GM21723 (cell line): ENCODE results near the gene IMPDH2.
"Not testable (repeated sequence)": the region's sequence is repeated elsewhere in the genome, so short reads cannot be mapped to it uniquely, and the experiment has no call there.

Experiments used
- ATAC-seq: cut with Tn5 transposase; IDR thresholded peaks from one replicate; pipeline ENCODE4 v1.9.1; 2021; ENCODE audit warnings: mild to moderate bottlenecking, moderate library complexity; ENCODE audit not compliant: unreplicated experiment

The IMPDH2 gene

DNA sequence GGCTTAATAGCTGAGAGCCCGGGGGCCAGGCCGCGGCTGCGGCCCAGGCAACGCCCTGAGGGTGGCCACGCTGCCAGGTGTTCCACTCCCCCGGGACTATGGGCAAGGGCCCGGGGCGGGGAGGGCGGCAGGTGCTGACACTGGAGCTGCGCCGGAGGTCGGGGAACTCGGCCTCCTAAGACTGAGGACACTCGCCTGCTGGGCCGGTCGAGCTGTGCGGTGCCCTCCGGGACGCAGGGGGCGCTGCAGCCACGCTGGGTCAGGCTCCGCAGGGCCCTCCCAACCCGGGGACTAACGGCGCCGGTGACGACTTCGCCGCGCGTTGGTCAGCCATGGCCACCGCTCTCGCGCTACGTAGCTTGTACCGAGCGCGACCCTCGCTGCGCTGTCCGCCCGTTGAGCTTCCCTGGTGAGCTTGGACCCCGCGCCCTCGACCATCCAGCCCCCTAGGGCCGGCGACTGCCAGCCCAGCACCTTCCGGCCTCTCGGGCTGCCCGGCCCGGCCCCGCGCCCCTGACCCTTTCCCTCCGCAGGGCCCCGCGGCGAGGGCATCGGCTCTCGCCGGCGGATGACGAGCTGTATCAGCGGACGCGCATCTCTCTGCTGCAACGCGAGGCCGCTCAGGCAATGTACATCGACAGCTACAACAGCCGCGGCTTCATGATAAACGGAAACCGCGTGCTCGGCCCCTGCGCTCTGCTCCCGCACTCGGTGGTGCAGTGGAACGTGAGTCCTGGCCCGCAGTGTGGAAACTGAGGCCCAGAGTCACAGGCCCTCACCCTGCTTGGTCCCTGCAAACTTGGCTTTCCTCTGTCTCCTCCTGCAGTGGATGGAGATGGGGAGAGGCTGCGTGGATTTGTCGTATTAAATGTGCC lies 7.1 kb downstream of the IMPDH2 start, which contains the start of gene NDUFAF3:
Gene NDUFAF3 (plus strand): TSS at position 309 of the 875 bp plus-strand sequence. CDS start 24 bp downstream, at position 333.
- peak; percentile 58 for ATAC-seq

GRCh38 chr3:49021213-49021812 lies 7.9 kb downstream of the IMPDH2 start:
- ATAC-seq = peak; percentile 56

- peak; percentile 2 for ATAC-seq
These were observed 8.6 kb downstream of the IMPDH2 start for GRCh38 chr3:49020330-49021212.

GRCh38 chr3:49019941-49020329 lies 9.3 kb downstream of the IMPDH2 start:
- no peak for ATAC-seq

DNA sequence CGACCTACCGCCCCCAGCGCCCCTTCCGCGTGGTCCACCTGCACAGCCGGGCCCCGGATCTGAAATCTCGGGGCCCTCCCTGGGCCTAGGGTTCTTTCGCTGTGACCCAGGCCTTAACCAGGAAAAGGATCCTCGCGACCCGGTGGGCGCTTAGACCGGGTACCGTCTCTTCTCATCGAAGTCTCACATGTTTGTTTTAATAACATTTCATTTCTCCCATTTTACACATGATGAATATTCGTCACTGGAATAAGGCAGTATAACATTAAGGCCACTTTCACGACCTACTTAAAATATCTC lies 10.5 kb downstream of the IMPDH2 start:
- ATAC-seq = no peak

DNA sequence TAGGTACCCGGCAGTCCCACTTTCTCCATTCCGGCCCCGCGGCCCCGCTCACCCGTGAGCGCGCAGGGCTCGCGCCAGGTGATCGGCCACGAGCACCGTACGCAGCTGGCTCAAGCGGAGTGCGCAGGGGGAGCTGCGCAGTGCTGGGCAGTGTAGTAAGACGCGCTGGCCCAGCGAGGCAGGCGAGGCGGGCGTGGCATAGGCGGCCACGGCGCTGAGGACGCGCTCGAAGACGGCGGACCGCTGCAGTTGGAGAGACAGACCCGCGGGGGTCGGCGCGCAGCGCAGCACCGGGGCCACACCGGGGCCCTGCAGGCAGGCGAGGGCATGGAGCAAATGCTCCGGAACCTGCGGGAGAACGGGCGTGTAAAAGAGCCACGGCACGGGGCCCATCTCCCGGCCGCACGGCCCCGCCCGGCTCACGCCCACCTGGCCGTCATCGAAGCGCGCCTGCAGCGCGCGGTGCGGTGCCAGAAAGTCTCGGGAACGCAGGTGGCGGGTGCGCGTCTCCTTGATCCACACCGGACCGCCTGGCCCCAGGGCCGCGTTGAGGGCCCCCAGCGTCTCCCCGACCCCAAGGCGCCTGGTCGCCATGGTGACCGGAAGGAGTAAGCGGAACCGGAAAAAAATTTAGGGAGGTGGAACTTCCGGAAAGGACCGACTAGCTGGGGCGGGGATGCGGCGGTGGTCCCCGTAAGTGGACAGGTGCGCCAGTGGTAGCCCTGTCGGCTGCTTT lies 11.1 kb downstream of the IMPDH2 start, which contains the start of gene DALRD3:
Gene DALRD3 (minus strand): TSS at position 610 of the 736 bp plus-strand sequence. CDS start 16 bp downstream, at position 594.
- ATAC-seq = no peak

GRCh38 chr3:49017229-49017970 lies 11.8 kb downstream of the IMPDH2 start:
- ATAC-seq = no peak

- no peak for ATAC-seq
These were observed 12.6 kb downstream of the IMPDH2 start for GRCh38 chr3:49016414-49017228.

GRCh38 chr3:49015765-49016164 lies 13.4 kb downstream of the IMPDH2 start:
- no peak for ATAC-seq

GRCh38 chr3:49015072-49015471 lies 14.1 kb downstream of the IMPDH2 start:
- no peak for ATAC-seq

DNA sequence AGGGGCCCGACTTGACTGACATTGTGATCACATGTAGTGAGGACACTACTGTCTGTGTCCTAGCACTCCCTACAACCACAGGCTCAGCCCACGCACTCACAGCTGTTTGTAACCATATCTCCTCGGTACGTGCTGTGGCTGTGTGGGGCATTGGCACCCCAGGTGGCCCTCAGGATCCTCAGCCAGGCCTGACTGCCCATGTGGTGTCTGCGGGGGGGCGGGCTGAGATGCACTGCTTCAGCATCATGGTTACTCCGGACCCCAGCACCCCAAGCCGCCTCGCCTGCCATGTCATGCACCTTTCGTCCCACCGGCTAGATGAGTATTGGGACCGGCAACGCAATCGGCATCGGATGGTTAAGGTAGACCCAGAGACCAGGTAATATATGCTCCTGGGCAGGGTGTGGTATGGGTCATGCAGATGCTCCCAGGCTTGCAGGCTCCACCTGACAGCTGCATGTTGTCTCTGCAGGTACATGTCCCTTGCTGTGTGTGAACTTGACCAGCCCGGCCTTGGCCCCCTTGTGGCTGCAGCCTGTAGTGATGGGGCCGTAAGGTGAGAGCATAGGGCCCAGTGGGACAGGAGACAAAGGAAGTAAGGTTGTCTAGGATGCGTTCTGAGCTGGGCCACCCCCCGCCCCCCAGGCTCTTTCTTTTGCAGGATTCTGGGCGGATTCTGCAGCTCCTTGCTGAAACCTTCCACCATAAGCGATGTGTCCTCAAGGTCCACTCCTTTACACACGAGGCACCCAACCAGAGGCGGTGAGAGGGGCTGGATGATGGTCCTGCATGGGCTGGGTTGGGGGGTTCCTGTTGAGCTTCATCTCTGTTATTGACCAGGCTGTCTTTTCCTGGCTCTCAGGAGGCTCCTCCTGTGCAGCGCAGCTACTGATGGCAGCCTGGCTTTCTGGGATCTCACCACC lies 15.2 kb downstream of the IMPDH2 start:
- no peak for ATAC-seq

- no peak for ATAC-seq
These were observed 16.0 kb downstream of the IMPDH2 start for GRCh38 chr3:49013113-49013737.

GRCh38 chr3:49012441-49013017 lies 16.7 kb downstream of the IMPDH2 start:
- no peak for ATAC-seq

DNA sequence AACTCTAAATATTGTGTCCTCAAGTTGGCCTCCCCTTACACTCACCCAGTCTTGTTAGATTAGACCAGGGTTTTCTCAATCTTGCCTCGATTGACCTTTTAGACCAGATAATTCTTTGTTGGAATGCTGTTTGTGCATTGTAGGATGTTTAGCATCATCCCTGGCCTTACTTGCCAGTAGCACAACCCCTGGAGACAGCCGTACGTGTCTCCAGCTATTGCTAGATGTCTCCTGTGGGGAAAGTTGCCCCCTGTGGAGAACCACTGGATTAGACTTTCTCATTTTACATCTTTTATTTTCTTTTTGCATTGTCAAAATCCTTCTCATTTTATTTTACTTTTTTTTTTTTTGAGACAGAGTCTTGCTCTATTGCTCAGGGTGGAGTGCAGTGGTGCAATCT lies 19.8 kb downstream of the IMPDH2 start:
- no peak for ATAC-seq

DNA sequence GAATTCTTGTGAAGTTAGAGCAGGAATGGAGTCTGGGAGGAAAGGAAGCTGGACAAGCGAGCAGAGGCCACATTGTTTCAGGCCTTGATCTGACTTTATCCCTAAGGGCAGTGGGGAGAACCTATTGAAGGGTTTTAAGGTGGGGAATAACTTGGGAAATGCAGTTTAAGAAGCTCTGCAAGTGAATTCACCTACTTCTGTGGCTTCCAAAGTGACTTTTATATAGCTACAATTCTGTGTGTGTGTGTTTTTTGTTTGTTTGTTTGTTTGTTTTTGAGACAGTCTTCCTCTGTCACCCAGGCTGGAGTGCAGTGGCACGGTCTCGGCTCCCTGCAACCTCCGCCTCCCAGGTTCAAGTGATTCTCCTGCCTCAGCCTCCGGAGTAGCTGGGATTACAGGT lies 20.6 kb downstream of the IMPDH2 start:
- ATAC-seq = not testable (repeated sequence)

GRCh38 chr3:49007771-49008528 lies 21.2 kb downstream of the IMPDH2 start:
- peak; percentile 49 for ATAC-seq
